WTC11 (cell line): Measurements from ENCODE around the gene DOK5. TPM values are rescaled to one million over a fixed set of nuclear protein-coding genes. Genes with fewer than 3 reads are reported as not detected.

Source experiments
- ATAC-seq: fragments of 200-7000 bp; cut with Tn5 transposase; 2 replicates; pipeline ENCODE4 v1.10.0; 2021; ENCODE audit warnings: mild to moderate bottlenecking, moderate library complexity
- CTCF ChIA-PET: fragments of 300-600 bp; sonication (Branson Sonifier 250); formaldehyde crosslinking; loops from one replicate; lab custom pipeline; 2021; ENCODE audit warnings: antibody characterized with exemption; lab: Charles Lee
- POLR2A ChIA-PET: fragments of 350-600 bp; sonication (Branson Sonifier 250); formaldehyde crosslinking; loops from one replicate; lab custom pipeline; 2021; ENCODE audit warnings: antibody characterized with exemption; lab: Charles Lee
- DNase-seq: peaks from one replicate; pipeline ENCODE4 v3.0.0; 2021; ENCODE audit warnings: low spot score
- H3K27ac Mint-ChIP-seq: 2 replicates; pipeline ENCODE4 v1.8.0; 2021; ENCODE audit warnings: mixed read lengths
- H3K27me3 Mint-ChIP-seq: 2 replicates; pipeline ENCODE4 v1.8.0; 2021; ENCODE audit warnings: low read depth, mild to moderate bottlenecking, moderate library complexity, mixed read lengths
- H3K36me3 Mint-ChIP-seq: 2 replicates; pipeline ENCODE4 v1.8.0; 2021; ENCODE audit warnings: mixed read lengths
- H3K4me1 Mint-ChIP-seq: 2 replicates; pipeline ENCODE4 v1.8.0; 2022; ENCODE audit warnings: mixed read lengths
- H3K4me3 Mint-ChIP-seq: 2 replicates; pipeline ENCODE4 v1.8.0; 2021; ENCODE audit warnings: mild to moderate bottlenecking, moderate library complexity, mixed read lengths
- H3K9me3 Mint-ChIP-seq: 2 replicates; pipeline ENCODE4 v1.8.0; 2021; ENCODE audit warnings: mixed read lengths
- AFF4 ChIP-seq: sonication (generic); formaldehyde crosslinking; IDR thresholded peaks from 2 replicates; pipeline ENCODE4 v1.8.1; 2023; ENCODE audit warnings: mild to moderate bottlenecking, missing genetic modification reagents, borderline replicate concordance
- ATF1 ChIP-seq: sonication (generic); formaldehyde crosslinking; IDR thresholded peaks from 2 replicates; pipeline ENCODE4 v1.8.1; 2023; ENCODE audit warnings: mild to moderate bottlenecking, moderate library complexity, missing genetic modification reagents
- FOXP1 ChIP-seq: sonication (generic); formaldehyde crosslinking; IDR thresholded peaks from 2 replicates; pipeline ENCODE4 v1.8.0; 2022; ENCODE audit warnings: missing genetic modification reagents, mild to moderate bottlenecking, moderate library complexity, borderline replicate concordance
- GABPB1 ChIP-seq: sonication (generic); formaldehyde crosslinking; IDR thresholded peaks from 2 replicates; pipeline ENCODE4 v1.8.1; 2023; ENCODE audit warnings: mild to moderate bottlenecking, missing genetic modification reagents
- GRHL2 ChIP-seq: fragments of 250-450 bp; sonication (Bioruptor Pico); IDR thresholded peaks from 2 replicates; pipeline ENCODE4 v1.8.0; 2022; ENCODE audit warnings: mild to moderate bottlenecking, moderate library complexity; ENCODE audit not compliant: insufficient replicate concordance, severe bottlenecking
- HMGA2 ChIP-seq: fragments of 250-450 bp; sonication (Bioruptor Pico); IDR thresholded peaks from 2 replicates; pipeline ENCODE4 v1.4.0; 2021; ENCODE audit warnings: mild to moderate bottlenecking, moderate library complexity
- IRF2 ChIP-seq: sonication (generic); formaldehyde crosslinking; IDR thresholded peaks from 2 replicates; pipeline ENCODE4 v1.8.0; 2022; ENCODE audit warnings: low read depth, missing genetic modification reagents, borderline replicate concordance
- MXD4 ChIP-seq: fragments of 250-450 bp; sonication (Bioruptor Pico); IDR thresholded peaks from 2 replicates; pipeline ENCODE4 v1.8.0; 2021; ENCODE audit warnings: mild to moderate bottlenecking, moderate library complexity, borderline replicate concordance
- NFATC4 ChIP-seq: fragments of 250-450 bp; sonication (Bioruptor Pico); IDR thresholded peaks from 2 replicates; pipeline ENCODE4 v1.9.0; 2021; ENCODE audit warnings: mild to moderate bottlenecking
- OVOL2 ChIP-seq: fragments of 250-450 bp; sonication (Bioruptor Pico); IDR thresholded peaks from 2 replicates; pipeline ENCODE4 v1.9.0; 2021; ENCODE audit warnings: mild to moderate bottlenecking, borderline replicate concordance
- SOX15 ChIP-seq: fragments of 250-450 bp; sonication (Bioruptor Pico); IDR thresholded peaks from 2 replicates; pipeline ENCODE4 v1.9.0; 2021; ENCODE audit warnings: mild to moderate bottlenecking
- TEAD1 ChIP-seq: sonication (generic); formaldehyde crosslinking; IDR thresholded peaks from 2 replicates; pipeline ENCODE4 v1.8.0; 2022; ENCODE audit warnings: mild to moderate bottlenecking, missing genetic modification reagents
- USF1 ChIP-seq: sonication (generic); formaldehyde crosslinking; IDR thresholded peaks from 2 replicates; pipeline ENCODE4 v1.8.0; 2022; ENCODE audit warnings: mild to moderate bottlenecking, missing genetic modification reagents
- ZNF263 ChIP-seq: sonication (generic); formaldehyde crosslinking; IDR thresholded peaks from 2 replicates; pipeline ENCODE4 v1.8.1; 2022; ENCODE audit warnings: low read depth, mild to moderate bottlenecking, moderate library complexity, missing genetic modification reagents
- ZNF425 ChIP-seq: fragments of 250-450 bp; sonication (Bioruptor Pico); conservative IDR thresholded peaks from 2 replicates; pipeline ENCODE4 v1.9.0; 2021; ENCODE audit warnings: mild to moderate bottlenecking
- ZNF512 ChIP-seq: sonication (generic); formaldehyde crosslinking; IDR thresholded peaks from 2 replicates; pipeline ENCODE4 v1.8.1; 2022; ENCODE audit warnings: missing genetic modification reagents, borderline replicate concordance
- ZNF671 ChIP-seq: fragments of 250-450 bp; sonication (Bioruptor Pico); IDR thresholded peaks from 2 replicates; pipeline ENCODE4 v1.8.0; 2021; ENCODE audit warnings: mild to moderate bottlenecking
- total RNA-seq: library from RNA; stranded (reverse); gene quantifications from 3 replicates; pipeline ENCODE4 v1.2.3, GENCODE V29; 2021
- TF ChIP-seq, protein P1 (sequence below): fragments of 200-600 bp; IDR thresholded peaks from 2 replicates; pipeline ENCODE4 v1.8.0; 2022; ENCODE audit warnings: antibody characterized with exemption
- TF ChIP-seq, protein P2 (sequence below): sonication (generic); formaldehyde crosslinking; IDR thresholded peaks from 2 replicates; pipeline ENCODE4 v1.8.0; 2022; ENCODE audit warnings: mild to moderate bottlenecking, missing genetic modification reagents
- TF ChIP-seq, protein P3 (sequence below): sonication (generic); formaldehyde crosslinking; IDR thresholded peaks from 2 replicates; pipeline ENCODE4 v1.8.0; 2022; ENCODE audit warnings: mild to moderate bottlenecking, missing genetic modification reagents

The DOK5 gene
- total RNA-seq, 1 experiment from 2014 or later: 10.1 TPM

- CTCF ChIA-PET: interaction anchor here (0.7 to 2.9 kb wide), 5 partner anchors 10 to 1694 kb away, joined by 3 to 10 read pairs (median 5); partner anchors contain the start of gene PFDN4
- DNase-seq (peak; percentile 86), ATAC-seq (peak; percentile 72)
- TF ChIP-seq, protein P1, sequence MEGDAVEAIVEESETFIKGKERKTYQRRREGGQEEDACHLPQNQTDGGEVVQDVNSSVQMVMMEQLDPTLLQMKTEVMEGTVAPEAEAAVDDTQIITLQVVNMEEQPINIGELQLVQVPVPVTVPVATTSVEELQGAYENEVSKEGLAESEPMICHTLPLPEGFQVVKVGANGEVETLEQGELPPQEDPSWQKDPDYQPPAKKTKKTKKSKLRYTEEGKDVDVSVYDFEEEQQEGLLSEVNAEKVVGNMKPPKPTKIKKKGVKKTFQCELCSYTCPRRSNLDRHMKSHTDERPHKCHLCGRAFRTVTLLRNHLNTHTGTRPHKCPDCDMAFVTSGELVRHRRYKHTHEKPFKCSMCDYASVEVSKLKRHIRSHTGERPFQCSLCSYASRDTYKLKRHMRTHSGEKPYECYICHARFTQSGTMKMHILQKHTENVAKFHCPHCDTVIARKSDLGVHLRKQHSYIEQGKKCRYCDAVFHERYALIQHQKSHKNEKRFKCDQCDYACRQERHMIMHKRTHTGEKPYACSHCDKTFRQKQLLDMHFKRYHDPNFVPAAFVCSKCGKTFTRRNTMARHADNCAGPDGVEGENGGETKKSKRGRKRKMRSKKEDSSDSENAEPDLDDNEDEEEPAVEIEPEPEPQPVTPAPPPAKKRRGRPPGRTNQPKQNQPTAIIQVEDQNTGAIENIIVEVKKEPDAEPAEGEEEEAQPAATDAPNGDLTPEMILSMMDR: peak; percentile 57
- 0 out of 2 replicates have a peak, but pooled peaks have one; percentile 8 for TF ChIP-seq GABPB1
- no peak for TF ChIP-seq FOXP1
- no peaks in the 10 kb centered on the region for H3K4me1 Mint-ChIP-seq
- POLR2A ChIA-PET: no interaction called here
- H3K27ac Mint-ChIP-seq: no peak overlapping the region
- H3K27me3 Mint-ChIP-seq: no peaks in the 10 kb centered on the region
- H3K9me3 Mint-ChIP-seq: no peaks in the 10 kb centered on the region
- H3K36me3 Mint-ChIP-seq: no peaks in the 10 kb centered on the region
- no peak overlapping the region for H3K4me3 Mint-ChIP-seq
Observed at GRCh38 chr20:54649511-54649962, 174.1 kb downstream of the DOK5 start.

DNA sequence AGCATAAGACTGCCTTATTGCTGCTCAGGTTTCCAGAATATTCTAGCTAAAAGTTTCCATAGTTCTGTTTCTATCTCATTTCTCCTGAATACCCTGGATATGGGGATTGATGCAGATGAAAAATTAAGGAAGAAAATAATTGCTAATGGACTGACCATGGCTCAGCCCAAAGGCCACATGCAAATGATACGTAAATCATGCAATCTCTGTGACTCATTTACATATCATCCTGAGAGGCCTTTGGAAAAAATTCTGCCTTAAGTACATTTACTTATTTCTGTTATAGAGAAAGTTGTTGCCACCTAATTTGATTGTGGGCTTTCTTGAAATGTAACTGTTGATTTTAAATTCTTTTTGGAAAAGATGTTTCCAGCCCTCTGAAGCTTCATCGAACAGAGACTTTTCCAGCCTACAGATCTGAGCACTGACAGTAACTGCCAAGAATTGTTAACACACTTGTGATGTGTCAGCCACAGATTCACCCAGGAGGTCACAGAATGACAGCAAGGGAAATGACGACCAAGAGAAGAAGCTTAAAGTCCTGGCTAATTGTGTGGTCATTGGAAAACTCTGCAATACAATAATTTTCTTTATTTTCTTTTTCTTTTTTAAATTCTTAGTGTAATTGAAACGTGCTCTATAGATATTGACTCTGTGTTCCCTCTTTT is 174.8 kb downstream of the DOK5 start:
- DNase-seq (no peak), ATAC-seq (no peak)
- Mint-ChIP-seq H3K36me3 (no peaks in the 10 kb centered on the region), H3K9me3 (no peaks in the 10 kb centered on the region), H3K27ac (no peak overlapping the region), H3K4me1 (no peaks in the 10 kb centered on the region), H3K4me3 (no peak overlapping the region), H3K27me3 (no peaks in the 10 kb centered on the region)
- ChIA-PET CTCF (interaction anchor here (0.7 to 2.0 kb wide), 2 partner anchors 9 to 442 kb away, joined by 4 to 7 read pairs; partner anchors contain the start of gene PFDN4), POLR2A (no interaction called here)
- TF ChIP-seq ZNF512 (CRISPR knock-in tag): no peak
- TF ChIP-seq, protein P2, sequence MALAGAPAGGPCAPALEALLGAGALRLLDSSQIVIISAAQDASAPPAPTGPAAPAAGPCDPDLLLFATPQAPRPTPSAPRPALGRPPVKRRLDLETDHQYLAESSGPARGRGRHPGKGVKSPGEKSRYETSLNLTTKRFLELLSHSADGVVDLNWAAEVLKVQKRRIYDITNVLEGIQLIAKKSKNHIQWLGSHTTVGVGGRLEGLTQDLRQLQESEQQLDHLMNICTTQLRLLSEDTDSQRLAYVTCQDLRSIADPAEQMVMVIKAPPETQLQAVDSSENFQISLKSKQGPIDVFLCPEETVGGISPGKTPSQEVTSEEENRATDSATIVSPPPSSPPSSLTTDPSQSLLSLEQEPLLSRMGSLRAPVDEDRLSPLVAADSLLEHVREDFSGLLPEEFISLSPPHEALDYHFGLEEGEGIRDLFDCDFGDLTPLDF (CRISPR knock-in tag): no peak
- no peak for TF ChIP-seq SOX15 (CRISPR knock-in tag)
- no peak for TF ChIP-seq IRF2 (CRISPR knock-in tag)

DNA sequence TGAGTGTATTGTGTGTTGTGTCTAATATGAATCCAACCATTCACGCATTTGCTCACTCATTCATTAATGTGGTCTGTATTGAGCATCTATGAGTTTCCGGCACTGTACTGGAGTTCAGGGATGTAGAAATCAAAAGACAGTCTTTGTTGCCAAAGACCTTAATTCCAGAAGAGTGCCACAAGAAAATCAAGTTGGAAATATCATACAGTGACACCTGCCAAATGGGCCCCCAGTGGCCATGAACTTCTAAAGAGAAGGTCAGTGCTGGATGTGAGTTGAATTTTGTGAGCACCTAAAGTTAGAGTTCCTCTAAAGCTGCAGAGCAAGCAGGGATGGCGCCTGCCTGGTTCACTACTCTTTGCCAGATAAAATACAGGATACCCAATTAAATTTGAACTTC is 175.9 kb downstream of the DOK5 start:
- Mint-ChIP-seq H3K9me3 (0 out of 2 replicates have a peak, but pooled peaks cover 3% of the 10 kb centered on the region), H3K27me3 (no peaks in the 10 kb centered on the region), H3K36me3 (no peaks in the 10 kb centered on the region), H3K27ac (no peak overlapping the region), H3K4me1 (no peaks in the 10 kb centered on the region), H3K4me3 (no peak overlapping the region)
- POLR2A ChIA-PET: no interaction called here
- CTCF ChIA-PET: no interaction called here
- no peak for DNase-seq
- no peak for ATAC-seq
- TF ChIP-seq USF1 (CRISPR knock-in tag) (no peak), ATF1 (no peak), MXD4 (CRISPR knock-in tag) (no peak), NFATC4 (CRISPR knock-in tag) (no peak), AFF4 (CRISPR knock-in tag) (no peak), ZNF671 (CRISPR knock-in tag) (no peak), GRHL2 (no peak), TEAD1 (CRISPR knock-in tag) (no peak), HMGA2 (CRISPR knock-in tag) (no peak), OVOL2 (CRISPR knock-in tag) (no peak), ZNF425 (no peak), ZNF263 (CRISPR knock-in tag) (no peak)
- TF ChIP-seq, protein P3, sequence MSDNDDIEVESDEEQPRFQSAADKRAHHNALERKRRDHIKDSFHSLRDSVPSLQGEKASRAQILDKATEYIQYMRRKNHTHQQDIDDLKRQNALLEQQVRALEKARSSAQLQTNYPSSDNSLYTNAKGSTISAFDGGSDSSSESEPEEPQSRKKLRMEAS: no peak
